AG04450 (cell line): Measurements from ENCODE around the gene IST1. TPM values are rescaled to one million over a fixed set of nuclear protein-coding genes. Genes with fewer than 3 reads are reported as not detected.

Experiments used
- CTCF ChIA-PET: fragments of 300-600, 350-600 bp; formaldehyde crosslinking; extraction: SDS; loops from one replicate; lab custom pipeline; 2022; ENCODE audit warnings: antibody characterized with exemption, inconsistent platforms; lab: Charles Lee
- POLR2A ChIA-PET: fragments of 350-600 bp; formaldehyde crosslinking; extraction: SDS; loops from one replicate; lab custom pipeline; 2021; ENCODE audit warnings: antibody characterized with exemption, inconsistent platforms; lab: Yijun Ruan, JAX
- DNase-seq: peaks from one replicate; pipeline ENCODE4 v3.0.0-alpha.2; 2011; ENCODE audit warnings: low read depth, low spot score
- H3K27ac ChIP-seq: one replicate; pipeline ENCODE4 v1.5.1; 2012; ENCODE audit warnings: low read depth, low read length, control low read depth
- H3K27me3 ChIP-seq: one replicate; pipeline ENCODE4 v1.6.0; 2012; ENCODE audit warnings: low read length; ENCODE audit not compliant: control insufficient read depth, insufficient read depth
- H3K4me3 ChIP-seq: 2 replicates; pipeline ENCODE4 v1.5.1; 2011; ENCODE audit warnings: mild to moderate bottlenecking, low read depth, low read length, control low read depth
- H3K9me3 ChIP-seq: 2 replicates; pipeline ENCODE4 v1.5.1; 2012; ENCODE audit warnings: low read length; ENCODE audit not compliant: control insufficient read depth, insufficient read depth
- polyA plus RNA-seq: library from polyadenylated mRNA; depleted of rRNA; stranded (reverse); fragments of >200 nt; gene quantifications from 2 replicates; pipeline ENCODE4 v1.2.3, GENCODE V29; 2011; rRNA removed
- TF ChIP-seq, protein P1 (sequence below): IDR thresholded peaks from 2 replicates; pipeline ENCODE4 v1.5.1; 2011; ENCODE audit warnings: low read depth, low read length, control low read depth, inconsistent platforms

IST1 gene
- polyA plus RNA-seq, 1 experiment = 260 TPM

DNA sequence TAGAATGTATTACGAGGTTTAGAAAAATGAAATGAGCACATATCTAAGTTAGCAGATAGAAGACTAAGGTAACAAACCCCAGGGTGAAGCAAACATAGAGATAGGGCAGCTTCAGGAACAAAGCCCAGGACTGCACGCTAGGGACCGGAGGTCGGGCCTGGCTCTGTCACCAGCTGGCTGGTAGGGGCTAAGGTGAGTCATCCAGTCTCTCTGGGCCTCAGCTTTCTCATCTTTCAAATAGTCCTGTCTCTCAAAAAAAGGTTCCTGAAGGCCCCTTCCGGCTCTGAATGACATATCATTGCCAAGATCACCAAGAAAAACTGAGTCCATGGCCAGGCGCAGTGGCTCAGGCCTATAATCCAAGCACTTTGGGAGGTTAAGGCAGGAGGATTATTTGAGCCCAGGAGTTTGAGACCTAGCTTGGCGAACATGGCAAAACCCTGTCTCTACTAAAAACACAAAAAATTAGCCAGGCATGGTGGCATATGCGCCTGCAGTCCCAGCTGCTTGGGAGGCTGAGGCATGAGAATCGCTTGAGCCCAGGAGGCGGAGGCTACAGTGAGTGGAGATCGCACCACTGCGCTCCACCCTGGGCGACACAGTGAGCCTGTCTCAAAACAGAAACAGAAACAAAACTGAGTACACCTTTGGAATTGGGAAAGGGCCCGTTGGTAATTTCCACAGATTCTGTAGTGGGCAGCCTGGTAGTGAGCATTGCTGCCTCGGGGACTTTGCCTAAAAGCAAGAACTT lies 78.9 kb downstream of the IST1 start:
- Histone ChIP-seq H3K27me3 (peaks cover 2% of the 10 kb centered on the region), H3K9me3 (no peaks in the 10 kb centered on the region), H3K27ac (no peak overlapping the region), H3K4me3 (no peak overlapping the region)
- CTCF ChIA-PET = interaction anchor here (6.5 kb wide), 1 partner anchor 13 kb away, joined by 26 read pairs; no protein-coding TSS in a partner anchor
- POLR2A ChIA-PET = no interaction called here
- TF ChIP-seq, protein P1, sequence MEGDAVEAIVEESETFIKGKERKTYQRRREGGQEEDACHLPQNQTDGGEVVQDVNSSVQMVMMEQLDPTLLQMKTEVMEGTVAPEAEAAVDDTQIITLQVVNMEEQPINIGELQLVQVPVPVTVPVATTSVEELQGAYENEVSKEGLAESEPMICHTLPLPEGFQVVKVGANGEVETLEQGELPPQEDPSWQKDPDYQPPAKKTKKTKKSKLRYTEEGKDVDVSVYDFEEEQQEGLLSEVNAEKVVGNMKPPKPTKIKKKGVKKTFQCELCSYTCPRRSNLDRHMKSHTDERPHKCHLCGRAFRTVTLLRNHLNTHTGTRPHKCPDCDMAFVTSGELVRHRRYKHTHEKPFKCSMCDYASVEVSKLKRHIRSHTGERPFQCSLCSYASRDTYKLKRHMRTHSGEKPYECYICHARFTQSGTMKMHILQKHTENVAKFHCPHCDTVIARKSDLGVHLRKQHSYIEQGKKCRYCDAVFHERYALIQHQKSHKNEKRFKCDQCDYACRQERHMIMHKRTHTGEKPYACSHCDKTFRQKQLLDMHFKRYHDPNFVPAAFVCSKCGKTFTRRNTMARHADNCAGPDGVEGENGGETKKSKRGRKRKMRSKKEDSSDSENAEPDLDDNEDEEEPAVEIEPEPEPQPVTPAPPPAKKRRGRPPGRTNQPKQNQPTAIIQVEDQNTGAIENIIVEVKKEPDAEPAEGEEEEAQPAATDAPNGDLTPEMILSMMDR = no peak
- DNase-seq = no peak

Other genes with a start within 250 kb of the IST1 start
- gene PHLPP2, start 170.8 kb upstream of the IST1 start, polyA plus RNA-seq = 8.5 and 10.3 TPM in 2 replicates
- 85.8 and 90.6 TPM in 2 replicates for gene AP1G1, start 86.7 kb upstream of the IST1 start, polyA plus RNA-seq
- gene ATXN1L, start 49.6 kb upstream of the IST1 start, polyA plus RNA-seq = 11.3 and 13.7 TPM in 2 replicates
- gene ZNF821, start 11.3 kb upstream of the IST1 start, polyA plus RNA-seq = 6.3 and 6.5 TPM in 2 replicates
- not detected in 2 replicates for gene PKD1L3, start 104.9 kb downstream of the IST1 start, polyA plus RNA-seq
- gene DHODH, start 113.2 kb downstream of the IST1 start, polyA plus RNA-seq = 3.3 and 3.6 TPM in 2 replicates
- not detected in 2 replicates for gene HP, start 159.0 kb downstream of the IST1 start, polyA plus RNA-seq
- gene HPR, start 167.7 kb downstream of the IST1 start, polyA plus RNA-seq = not detected in 2 replicates
- gene TXNL4B, start 198.1 kb downstream of the IST1 start, polyA plus RNA-seq = 11.3 and 21.3 TPM in 2 replicates
- 26.8 and 31.1 TPM in 2 replicates for gene DHX38, start 198.3 kb downstream of the IST1 start, polyA plus RNA-seq